GM12892 (cell line): ENCODE data around the gene CLASP1.

Source experiments
- DNase-seq: peaks from one replicate; pipeline ENCODE4 v3.0.0; 2011; ENCODE audit not compliant: insufficient read length
- FAIRE-seq: peaks from 2 replicates; lab custom pipeline; 2011; peaks lifted over from hg19 to GRCh38; lab: Jason Lieb, UNC
- POLR2A ChIP-seq: IDR thresholded peaks from 2 replicates; pipeline ENCODE4 v1.6.1; 2011; ENCODE audit warnings: low read depth, low read length, control low read depth
- POLR2AphosphoS5 ChIP-seq: IDR thresholded peaks from 2 replicates; pipeline ENCODE4 v1.6.1; 2011; ENCODE audit warnings: low read depth, low read length, control low read depth
- TAF1 ChIP-seq: IDR thresholded peaks from 2 replicates; pipeline ENCODE4 v1.6.1; 2011; ENCODE audit warnings: low read depth, mild to moderate bottlenecking, control low read depth, low read length, borderline replicate concordance

CLASP1 gene

DNA sequence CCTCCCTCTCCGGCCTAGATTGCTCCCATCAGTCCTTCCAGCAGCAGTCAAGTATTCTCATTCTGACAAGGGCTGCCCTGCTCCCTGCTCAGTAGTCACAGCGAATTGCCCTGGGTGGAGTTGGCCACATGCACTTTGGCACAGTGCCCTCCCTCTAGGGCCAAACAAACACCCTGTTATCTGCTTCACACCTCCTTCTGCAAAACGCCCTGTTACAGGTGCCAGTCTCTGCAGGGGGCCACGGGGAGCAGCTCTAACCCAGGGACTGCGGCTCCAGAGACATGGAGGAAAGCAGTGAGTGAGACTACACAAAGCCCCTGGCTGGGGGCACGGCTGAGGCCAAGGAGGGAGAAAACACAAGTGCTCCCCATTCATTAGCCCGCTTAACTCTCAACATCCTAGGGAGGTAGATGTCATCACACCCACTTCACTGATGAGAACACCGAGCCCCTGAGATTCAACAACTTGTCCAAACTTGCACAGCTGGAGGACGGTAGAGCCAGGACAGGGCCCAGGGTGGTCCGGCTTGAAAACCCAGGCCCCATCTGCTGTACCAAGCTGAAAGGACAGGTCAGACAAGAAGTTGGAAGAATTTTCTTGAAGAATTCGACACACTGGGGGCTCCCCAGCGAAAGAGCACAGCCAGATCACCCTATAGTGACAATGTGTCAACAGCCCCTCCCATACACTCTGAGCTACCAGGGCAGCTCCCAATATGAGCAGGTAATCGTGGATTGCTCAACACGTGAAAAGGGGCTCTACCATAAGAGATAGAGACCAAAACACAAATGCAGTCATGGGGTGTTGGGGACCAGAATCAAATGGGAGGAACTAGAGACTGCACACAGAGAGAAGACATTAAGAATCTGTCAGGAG, 355.6 kb downstream of the CLASP1 start:
- no peak for TF ChIP-seq POLR2A
- no peak for TF ChIP-seq TAF1
- no peak for TF ChIP-seq POLR2AphosphoS5
- DNase-seq (no peak), FAIRE-seq (no peak)

DNA sequence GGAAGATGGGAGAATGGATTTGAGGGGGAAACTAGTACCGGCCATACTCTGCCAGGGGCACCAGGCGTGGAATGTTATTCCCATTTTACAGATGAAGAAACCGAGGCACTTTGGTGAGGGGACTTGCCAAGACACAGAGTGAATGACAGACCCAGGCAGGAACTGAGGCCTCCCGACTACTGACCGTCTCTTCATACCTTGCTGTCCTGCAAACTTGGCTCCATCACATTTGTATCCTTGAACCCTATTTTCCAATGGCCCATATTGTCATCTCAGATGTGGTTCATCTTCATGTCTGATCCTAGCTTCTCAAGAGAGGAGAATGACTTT, 358.0 kb downstream of the CLASP1 start:
- FAIRE-seq (no peak), DNase-seq (no peak)
- TF ChIP-seq TAF1: no peak
- TF ChIP-seq POLR2AphosphoS5: no peak

- no peak for FAIRE-seq
- TF ChIP-seq POLR2AphosphoS5: no peak
- no peak for TF ChIP-seq TAF1
- TF ChIP-seq POLR2A: no peak
- no peak for DNase-seq
Measured at GRCh38 chr2:121289271-121289670, 360.0 kb downstream of the CLASP1 start.

DNA sequence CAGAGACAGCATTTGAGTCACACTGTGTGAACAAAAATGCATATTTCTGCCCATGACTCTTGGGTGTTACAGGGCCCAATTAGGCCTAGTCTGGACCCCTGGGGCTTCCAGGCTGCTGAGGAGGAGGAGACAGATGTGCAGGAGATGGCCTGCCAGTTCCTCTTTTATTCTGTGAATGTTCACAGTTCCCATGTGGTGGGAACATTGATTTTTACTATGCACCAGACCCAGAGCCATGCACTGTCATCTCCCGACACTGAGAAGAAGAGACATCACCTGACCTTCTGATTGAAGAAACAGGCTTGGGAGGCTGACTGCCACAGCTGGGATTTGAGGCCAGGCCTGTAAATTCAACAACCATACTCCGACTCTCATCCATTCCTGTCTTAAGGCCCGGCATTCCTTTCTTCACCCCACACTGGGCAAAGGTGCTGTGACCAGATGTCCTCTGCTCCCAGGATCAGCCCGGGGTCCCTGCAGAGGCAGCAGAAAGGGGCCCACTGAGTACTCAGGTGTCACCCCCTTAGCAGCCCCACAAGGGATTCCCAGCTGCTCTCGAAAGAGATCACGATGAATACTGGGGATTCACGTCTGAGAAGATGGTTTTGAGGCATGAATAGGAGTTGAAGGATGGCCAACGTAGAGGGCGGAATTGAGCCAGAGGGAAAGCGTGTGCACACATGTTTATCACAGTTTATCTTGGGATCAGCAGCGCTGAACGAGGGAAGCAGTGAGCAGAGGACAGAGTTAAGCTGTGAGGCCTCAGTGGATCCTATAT, 360.6 kb downstream of the CLASP1 start:
- no peak for FAIRE-seq
- DNase-seq: no peak
- TF ChIP-seq TAF1: no peak
- TF ChIP-seq POLR2AphosphoS5: no peak
- no peak for TF ChIP-seq POLR2A

DNA sequence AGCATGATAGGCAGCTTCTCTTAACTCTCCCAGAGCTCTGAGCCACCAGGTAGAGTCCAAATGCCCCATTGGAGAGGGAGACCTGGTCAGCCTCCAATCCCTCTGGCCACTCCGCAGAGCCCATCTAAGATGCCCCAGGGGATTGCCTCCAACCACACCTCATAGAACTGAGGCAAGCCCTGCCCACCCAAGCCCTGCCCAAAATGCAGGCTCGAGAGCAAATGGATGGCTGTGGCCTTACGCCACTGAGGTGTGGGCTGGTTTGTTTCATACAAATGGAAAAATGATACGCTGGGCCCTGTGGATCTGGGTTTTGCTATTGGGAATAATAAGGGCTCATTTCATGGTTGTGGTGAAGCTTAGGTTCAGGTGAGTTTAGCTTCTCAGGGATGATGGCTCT, 361.3 kb downstream of the CLASP1 start:
- DNase-seq (no peak), FAIRE-seq (no peak)
- TF ChIP-seq TAF1 (no peak), POLR2A (no peak), POLR2AphosphoS5 (no peak)
